Measurements from ENCODE around the gene PDYN. TPM values are rescaled to one million over a fixed set of nuclear protein-coding genes. Genes with fewer than 3 reads are reported as not detected.

The PDYN gene
- total and polyA plus RNA-seq, 10 donors = not detected

DNA sequence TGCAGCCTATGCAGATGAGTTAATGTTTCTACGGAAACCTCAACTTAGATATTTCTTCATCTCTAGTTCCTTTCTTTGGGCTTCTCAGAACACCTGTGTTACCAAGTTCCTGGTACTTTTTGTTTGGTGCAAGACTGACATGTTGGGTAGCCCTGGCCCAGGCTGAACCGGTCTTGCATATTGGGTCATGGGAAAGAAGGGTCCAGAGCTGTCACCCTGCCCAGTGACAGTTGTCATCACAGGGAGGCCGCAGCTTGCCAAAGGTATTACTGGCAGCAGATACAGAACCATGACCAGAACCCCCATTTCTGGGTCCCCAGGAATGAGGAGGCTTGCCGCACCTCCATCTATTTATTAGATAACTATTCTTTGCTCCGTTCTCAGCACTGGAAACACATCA, 40.2 kb downstream of the PDYN start:
- TF ChIP-seq POLR2A (IDR thresholded peaks at IDR 0.05) (no peak), POLR2AphosphoS5 (IDR thresholded peaks at IDR 0.05) (no peak)
- intact Hi-C loops (cut with DNase I; ENCODE audit: low total_unique reads) = no loop called here
- H3K27ac ChIP-seq = peak overlapping the region in 7 of 8 donors; percentile 43 to 87 (median 81)
- no peaks in the 10 kb centered on the region for H3K27me3 ChIP-seq (replicated peaks in 1 of 7)
- WGBS, 5 donors = 61 to 75% (median 65%) methylated on average over 5 of the region's 5 CpGs
- H3K36me3 ChIP-seq = no peaks in the 10 kb centered on the region
- no peak for DNase-seq
- peak overlapping the region in 1 of 8 donors; percentile 24 for H3K4me3 ChIP-seq
- no peaks in the 10 kb centered on the region for H3K9me3 ChIP-seq
- peaks cover 0 to 75% (median 45%) of the 10 kb centered on the region in 6 donors for H3K4me1 ChIP-seq

DNA sequence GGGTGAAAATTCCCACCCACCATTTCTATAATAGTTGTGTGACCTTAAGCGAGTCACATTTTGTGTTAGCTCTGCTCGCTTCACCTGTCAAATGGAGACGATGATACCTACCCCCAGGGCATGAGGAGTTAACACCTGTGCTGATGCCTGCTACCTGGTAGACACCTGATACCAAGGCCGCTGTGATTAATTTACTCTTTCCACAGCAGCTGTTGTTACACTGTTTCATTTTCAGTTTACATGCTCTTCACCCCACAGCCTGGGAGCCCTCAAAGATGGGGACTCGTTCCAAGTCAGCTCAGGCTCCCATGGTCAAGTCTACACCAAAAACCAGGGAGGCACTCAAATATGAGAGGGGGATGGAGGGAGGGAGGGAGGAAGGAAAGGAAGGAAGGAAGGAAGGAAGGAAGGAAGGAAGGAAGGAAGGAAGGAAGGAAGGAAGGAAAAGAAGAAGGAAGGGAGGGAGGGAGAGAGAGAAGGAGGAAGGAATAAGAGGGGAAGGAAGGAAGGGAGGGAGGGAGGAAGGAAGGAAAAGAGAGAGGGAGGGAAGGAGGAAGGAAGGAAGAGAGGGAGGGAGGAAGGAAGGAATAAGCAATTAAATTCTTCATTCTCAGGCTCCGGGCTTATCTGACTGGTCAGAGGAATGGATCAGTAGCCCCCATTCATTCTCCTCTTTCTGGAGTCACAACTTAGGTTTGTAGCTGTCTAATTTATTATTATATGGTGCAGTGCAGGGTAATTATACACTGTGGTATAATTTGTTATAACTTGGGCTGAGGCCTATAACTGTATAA, 40.9 kb downstream of the PDYN start:
- Histone ChIP-seq H3K9me3 (no peaks in the 10 kb centered on the region), H3K36me3 (no peaks in the 10 kb centered on the region), H3K4me1 (peaks cover 0 to 82% (median 49%) of the 10 kb centered on the region in 6 donors), H3K27me3 (replicated peaks in 1 of 7) (no peaks in the 10 kb centered on the region), H3K4me3 (peak overlapping the region in 1 of 8 donors; percentile 24), H3K27ac (peak overlapping the region in 7 of 8 donors; percentile 43 to 87 (median 81))
- no peak for DNase-seq
- 62 to 67% (median 64%) methylated on average over 6 of the region's 6 CpGs for WGBS, 5 donors
- TF ChIP-seq POLR2A (IDR thresholded peaks at IDR 0.05) (no peak), POLR2AphosphoS5 (IDR thresholded peaks at IDR 0.05) (no peak)
- TF ChIP-seq, protein P1, sequence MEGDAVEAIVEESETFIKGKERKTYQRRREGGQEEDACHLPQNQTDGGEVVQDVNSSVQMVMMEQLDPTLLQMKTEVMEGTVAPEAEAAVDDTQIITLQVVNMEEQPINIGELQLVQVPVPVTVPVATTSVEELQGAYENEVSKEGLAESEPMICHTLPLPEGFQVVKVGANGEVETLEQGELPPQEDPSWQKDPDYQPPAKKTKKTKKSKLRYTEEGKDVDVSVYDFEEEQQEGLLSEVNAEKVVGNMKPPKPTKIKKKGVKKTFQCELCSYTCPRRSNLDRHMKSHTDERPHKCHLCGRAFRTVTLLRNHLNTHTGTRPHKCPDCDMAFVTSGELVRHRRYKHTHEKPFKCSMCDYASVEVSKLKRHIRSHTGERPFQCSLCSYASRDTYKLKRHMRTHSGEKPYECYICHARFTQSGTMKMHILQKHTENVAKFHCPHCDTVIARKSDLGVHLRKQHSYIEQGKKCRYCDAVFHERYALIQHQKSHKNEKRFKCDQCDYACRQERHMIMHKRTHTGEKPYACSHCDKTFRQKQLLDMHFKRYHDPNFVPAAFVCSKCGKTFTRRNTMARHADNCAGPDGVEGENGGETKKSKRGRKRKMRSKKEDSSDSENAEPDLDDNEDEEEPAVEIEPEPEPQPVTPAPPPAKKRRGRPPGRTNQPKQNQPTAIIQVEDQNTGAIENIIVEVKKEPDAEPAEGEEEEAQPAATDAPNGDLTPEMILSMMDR (IDR thresholded peaks at IDR 0.05 in 8 of 11, conservative IDR thresholded peaks at IDR 0.05 in 3 of 11) = no peak
- intact Hi-C loops (cut with DNase I; ENCODE audit: low total_unique reads) = no loop called here

DNA sequence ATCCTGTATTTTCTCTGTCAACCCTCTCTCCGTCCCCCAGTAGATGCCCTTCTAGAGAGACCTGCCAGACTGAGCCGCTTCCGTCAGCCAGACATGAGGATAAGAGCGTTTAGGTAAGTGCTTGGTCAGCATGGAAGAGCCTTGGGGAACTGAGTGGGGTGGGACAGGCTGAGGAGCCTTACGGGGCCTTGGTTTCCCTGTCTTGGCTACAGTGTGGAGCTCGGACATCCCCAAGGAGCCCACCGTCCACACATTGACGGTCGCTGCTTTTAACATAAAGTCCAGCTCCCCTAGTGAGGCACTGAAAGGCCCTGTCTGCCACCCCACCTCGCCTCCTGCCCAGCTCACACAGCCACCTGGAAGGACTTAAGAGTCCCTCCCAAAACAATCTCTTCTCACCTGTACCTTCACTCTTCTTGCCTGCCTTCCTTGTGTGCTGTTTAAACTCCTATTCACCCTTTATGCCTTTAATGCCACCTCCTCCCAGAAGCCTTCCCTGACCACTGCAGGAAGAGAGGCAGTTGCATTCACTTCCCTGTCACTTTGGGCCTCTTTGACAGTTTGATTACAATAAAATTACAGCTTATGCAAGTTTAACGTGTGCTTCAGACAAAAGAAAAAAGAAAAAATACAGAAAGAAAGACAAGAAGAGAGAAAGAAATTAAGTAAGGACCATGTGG, 42.3 kb downstream of the PDYN start:
- intact Hi-C loops (cut with DNase I; ENCODE audit: low total_unique reads) = no loop called here
- Histone ChIP-seq H3K36me3 (no peaks in the 10 kb centered on the region), H3K4me1 (peaks cover 0 to 95% (median 59%) of the 10 kb centered on the region in 6 donors), H3K27me3 (replicated peaks in 1 of 7) (peaks cover 0 to 13% (median 4%) of the 10 kb centered on the region in 7 donors), H3K27ac (peak overlapping the region in 4 of 8 donors; percentile 8 to 87 (median 62)), H3K9me3 (no peaks in the 10 kb centered on the region), H3K4me3 (no peak overlapping the region)
- no peak for DNase-seq
- TF ChIP-seq, protein P1 (IDR thresholded peaks at IDR 0.05 in 8 of 11, conservative IDR thresholded peaks at IDR 0.05 in 3 of 11) = no peak
- TF ChIP-seq POLR2AphosphoS5 (IDR thresholded peaks at IDR 0.05) (no peak), POLR2A (IDR thresholded peaks at IDR 0.05) (no peak)
- WGBS, 5 donors = 69 to 78% (median 77%) methylated on average over 11 of the region's 11 CpGs

DNA sequence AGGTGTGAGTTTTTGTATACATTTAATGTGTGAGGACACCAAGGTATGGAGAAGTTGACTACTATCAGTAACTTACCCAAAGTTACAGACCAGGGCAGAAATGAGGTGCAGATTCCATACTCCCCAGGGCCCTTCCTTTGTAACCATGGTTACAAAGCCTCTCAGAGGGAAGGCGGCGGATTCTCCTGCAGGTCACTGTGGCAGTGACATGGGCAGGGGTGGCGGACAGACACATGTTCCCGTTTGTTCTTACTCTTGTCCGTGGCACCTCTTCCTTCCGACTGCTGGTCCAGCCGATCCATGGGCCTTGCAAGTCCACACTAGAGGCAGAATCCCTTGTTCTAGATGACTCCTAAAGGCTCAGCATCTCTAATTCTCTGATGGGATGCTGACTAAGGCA, 43.0 kb downstream of the PDYN start:
- no peaks in the 10 kb centered on the region for H3K36me3 ChIP-seq
- no peaks in the 10 kb centered on the region for H3K9me3 ChIP-seq
- H3K27me3 ChIP-seq (replicated peaks in 1 of 7) = peaks cover 0 to 20% (median 4%) of the 10 kb centered on the region in 7 donors
- DNase-seq = no peak
- 72 to 86% (median 81%) methylated on average over 7 of the region's 7 CpGs for WGBS, 5 donors
- no peak overlapping the region for H3K4me3 ChIP-seq
- TF ChIP-seq POLR2AphosphoS5 (IDR thresholded peaks at IDR 0.05) = no peak
- TF ChIP-seq POLR2A (IDR thresholded peaks at IDR 0.05) = no peak
- TF ChIP-seq, protein P1 (IDR thresholded peaks at IDR 0.05 in 8 of 11, conservative IDR thresholded peaks at IDR 0.05 in 3 of 11) = no peak
- intact Hi-C loops (cut with DNase I; ENCODE audit: low total_unique reads) = no loop called here
- peak overlapping the region in 4 of 8 donors; percentile 48 to 67 (median 60) for H3K27ac ChIP-seq
- H3K4me1 ChIP-seq = peaks cover 0 to 99% (median 63%) of the 10 kb centered on the region in 6 donors

Measured in spleen (tissue), 11 donors.